ENCODE measurements around the gene ELAC1. TPM values are rescaled to one million over a fixed set of nuclear protein-coding genes. Genes with fewer than 3 reads are reported as not detected.

Gene ELAC1
- total RNA-seq, 1 donor from 2014 or later: 8.4 TPM

DNA sequence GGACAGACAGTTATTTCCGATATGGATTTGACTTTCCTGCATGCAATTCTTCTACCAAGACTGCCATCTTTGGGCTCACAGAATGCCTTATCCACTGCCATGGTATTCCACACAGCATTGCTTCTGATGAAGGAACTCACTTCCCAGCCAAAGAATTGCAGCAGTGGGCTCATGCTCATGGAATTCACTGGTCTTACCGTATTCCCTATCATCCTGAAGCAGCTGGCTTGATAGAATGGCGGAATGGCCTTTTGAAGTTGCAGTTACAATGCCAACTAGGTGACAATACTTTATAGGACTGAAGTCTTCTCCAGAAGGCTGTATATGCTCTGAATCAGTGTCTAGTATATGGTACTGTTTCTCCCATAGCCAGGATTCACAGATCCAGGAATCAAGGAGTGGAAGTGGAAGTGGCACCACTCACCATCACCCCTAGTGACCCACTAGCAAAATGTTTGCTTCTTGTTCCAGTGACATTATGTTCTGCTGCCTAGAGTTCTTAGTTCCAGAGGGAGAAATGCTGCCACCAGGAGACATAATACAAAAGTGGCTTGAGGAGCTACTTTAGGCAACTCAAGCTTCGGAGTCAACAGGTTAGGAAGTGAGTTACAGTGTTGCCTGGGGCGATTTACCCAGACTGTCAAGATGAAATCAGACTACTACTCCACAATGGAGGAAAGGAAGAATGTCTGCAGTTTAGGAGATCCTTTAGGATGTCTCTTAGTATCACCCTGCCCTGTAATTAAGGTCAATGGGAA is 38.4 kb downstream of the ELAC1 start:
- H3K27ac Mint-ChIP-seq (ENCODE audit: unreplicated experiment): no peak overlapping the region
- no peak for DNase-seq (ENCODE audit: low spot score)
- H3K4me3 Mint-ChIP-seq (ENCODE audit: unreplicated experiment): no peak overlapping the region
- TF ChIP-seq, protein P1, sequence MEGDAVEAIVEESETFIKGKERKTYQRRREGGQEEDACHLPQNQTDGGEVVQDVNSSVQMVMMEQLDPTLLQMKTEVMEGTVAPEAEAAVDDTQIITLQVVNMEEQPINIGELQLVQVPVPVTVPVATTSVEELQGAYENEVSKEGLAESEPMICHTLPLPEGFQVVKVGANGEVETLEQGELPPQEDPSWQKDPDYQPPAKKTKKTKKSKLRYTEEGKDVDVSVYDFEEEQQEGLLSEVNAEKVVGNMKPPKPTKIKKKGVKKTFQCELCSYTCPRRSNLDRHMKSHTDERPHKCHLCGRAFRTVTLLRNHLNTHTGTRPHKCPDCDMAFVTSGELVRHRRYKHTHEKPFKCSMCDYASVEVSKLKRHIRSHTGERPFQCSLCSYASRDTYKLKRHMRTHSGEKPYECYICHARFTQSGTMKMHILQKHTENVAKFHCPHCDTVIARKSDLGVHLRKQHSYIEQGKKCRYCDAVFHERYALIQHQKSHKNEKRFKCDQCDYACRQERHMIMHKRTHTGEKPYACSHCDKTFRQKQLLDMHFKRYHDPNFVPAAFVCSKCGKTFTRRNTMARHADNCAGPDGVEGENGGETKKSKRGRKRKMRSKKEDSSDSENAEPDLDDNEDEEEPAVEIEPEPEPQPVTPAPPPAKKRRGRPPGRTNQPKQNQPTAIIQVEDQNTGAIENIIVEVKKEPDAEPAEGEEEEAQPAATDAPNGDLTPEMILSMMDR (IDR thresholded peaks at IDR 0.05): no peak
- H3K27me3 Mint-ChIP-seq (ENCODE audit: low read depth): no peaks in the 10 kb centered on the region
- H3K36me3 Mint-ChIP-seq (ENCODE audit: low read depth): peaks cover 5% of the 10 kb centered on the region
- peaks cover 8% of the 10 kb centered on the region for H3K9me3 Mint-ChIP-seq (ENCODE audit: low read depth)
- H3K4me1 Mint-ChIP-seq (ENCODE audit: low read depth): no peaks in the 10 kb centered on the region

GRCh38 chr18:51006948-51007789 is 39.3 kb downstream of the ELAC1 start:
- peaks cover 4% of the 10 kb centered on the region for H3K4me1 Mint-ChIP-seq (ENCODE audit: low read depth)
- DNase-seq (ENCODE audit: low spot score): no peak
- H3K27me3 Mint-ChIP-seq (ENCODE audit: low read depth): no peaks in the 10 kb centered on the region
- peaks cover 2% of the 10 kb centered on the region for H3K9me3 Mint-ChIP-seq (ENCODE audit: low read depth)
- TF ChIP-seq, protein P1 (IDR thresholded peaks at IDR 0.05): no peak
- H3K27ac Mint-ChIP-seq (ENCODE audit: unreplicated experiment): no peak overlapping the region
- no peaks in the 10 kb centered on the region for H3K36me3 Mint-ChIP-seq (ENCODE audit: low read depth)
- H3K4me3 Mint-ChIP-seq (ENCODE audit: unreplicated experiment): no peak overlapping the region

- no peaks in the 10 kb centered on the region for H3K36me3 Mint-ChIP-seq (ENCODE audit: low read depth)
- DNase-seq (ENCODE audit: low spot score): no peak
Observed at GRCh38 chr18:51007790-51008139, 39.9 kb downstream of the ELAC1 start.

DNA sequence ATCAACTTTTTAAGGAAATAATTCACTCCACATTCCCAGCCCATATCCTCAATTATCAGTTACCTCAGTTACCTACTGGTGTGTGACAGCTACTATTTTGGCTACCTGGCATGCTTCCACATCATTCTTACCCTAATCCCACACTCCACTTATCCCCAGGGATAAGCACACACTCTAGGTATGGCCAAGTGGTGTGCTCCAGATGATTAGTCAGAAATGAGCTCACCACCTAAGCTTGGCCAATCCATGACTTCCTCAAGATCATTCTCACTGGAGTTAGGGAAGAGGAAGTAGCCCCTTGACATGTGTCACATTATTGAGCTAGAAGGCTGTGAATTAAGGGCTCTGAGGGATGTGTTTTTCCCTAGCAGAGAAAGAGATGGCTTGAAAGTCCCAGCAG is 41.2 kb downstream of the ELAC1 start:
- no peaks in the 10 kb centered on the region for H3K9me3 Mint-ChIP-seq (ENCODE audit: low read depth)
- no peak overlapping the region for H3K4me3 Mint-ChIP-seq (ENCODE audit: unreplicated experiment)
- no peak overlapping the region for H3K27ac Mint-ChIP-seq (ENCODE audit: unreplicated experiment)
- no peaks in the 10 kb centered on the region for H3K36me3 Mint-ChIP-seq (ENCODE audit: low read depth)
- H3K4me1 Mint-ChIP-seq (ENCODE audit: low read depth): peaks cover 4% of the 10 kb centered on the region
- DNase-seq (ENCODE audit: low spot score): no peak
- no peaks in the 10 kb centered on the region for H3K27me3 Mint-ChIP-seq (ENCODE audit: low read depth)
- TF ChIP-seq, protein P1 (IDR thresholded peaks at IDR 0.05): no peak

More at GRCh38 chr18:51007790-51008139, 39.9 kb downstream of the ELAC1 start:
- Mint-ChIP-seq H3K4me1 (ENCODE audit: low read depth) (peaks cover 4% of the 10 kb centered on the region), H3K9me3 (ENCODE audit: low read depth) (no peaks in the 10 kb centered on the region), H3K4me3 (ENCODE audit: unreplicated experiment) (no peak overlapping the region), H3K27me3 (ENCODE audit: low read depth) (no peaks in the 10 kb centered on the region), H3K27ac (ENCODE audit: unreplicated experiment) (no peak overlapping the region)
- TF ChIP-seq, protein P1 (IDR thresholded peaks at IDR 0.05): no peak

- Mint-ChIP-seq H3K36me3 (ENCODE audit: low read depth) (no peaks in the 10 kb centered on the region), H3K9me3 (ENCODE audit: low read depth) (no peaks in the 10 kb centered on the region), H3K4me3 (ENCODE audit: unreplicated experiment) (no peak overlapping the region), H3K27me3 (ENCODE audit: low read depth) (no peaks in the 10 kb centered on the region), H3K27ac (ENCODE audit: unreplicated experiment) (no peak overlapping the region), H3K4me1 (ENCODE audit: low read depth) (peaks cover 4% of the 10 kb centered on the region)
- TF ChIP-seq, protein P1 (IDR thresholded peaks at IDR 0.05): no peak
- no peak for DNase-seq (ENCODE audit: low spot score)
Observed at GRCh38 chr18:51010218-51010617, 42.4 kb downstream of the ELAC1 start.
